ENCODE data around the gene KPRP. TPM values are rescaled to one million over a fixed set of nuclear protein-coding genes. Genes with fewer than 3 reads are reported as not detected.

KPRP gene
- total RNA-seq = 3.6 TPM

- peak; percentile 77 for ATAC-seq
Measured at GRCh38 chr1:152757747-152758146, at the start of gene KPRP. KPRP (plus strand) TSS chr1:152758025; CDS start chr1:152759589, 1,564 bp downstream.

- ATAC-seq = peak; percentile 77
Measured at GRCh38 chr1:152718238-152718637, 39.6 kb upstream of the KPRP start.

- ATAC-seq = no peak
Measured at GRCh38 chr1:152725261-152725660, 32.6 kb upstream of the KPRP start.

- no peak for ATAC-seq
Measured at GRCh38 chr1:152728986-152729385, 28.8 kb upstream of the KPRP start.

- no peak for ATAC-seq
Measured at GRCh38 chr1:152735648-152736047, 22.2 kb upstream of the KPRP start.

- ATAC-seq = no peak
Measured at GRCh38 chr1:152737997-152738396, 19.8 kb upstream of the KPRP start.

GRCh38 chr1:152739841-152740240 lies 18.0 kb upstream of the KPRP start:
- ATAC-seq = no peak

- no peak for ATAC-seq
Measured at GRCh38 chr1:152741656-152742055, 16.2 kb upstream of the KPRP start.

- peak; percentile 58 for ATAC-seq
Measured at GRCh38 chr1:152743371-152744145, 14.3 kb upstream of the KPRP start.

- ATAC-seq = peak; percentile 87
Measured at GRCh38 chr1:152745289-152745704, 12.5 kb upstream of the KPRP start.

GRCh38 chr1:152745765-152746444 lies 11.9 kb upstream of the KPRP start:
- ATAC-seq = no peak

- no peak for ATAC-seq
Measured at GRCh38 chr1:152747831-152748230, 10.0 kb upstream of the KPRP start.

- peak; percentile 94 for ATAC-seq
Measured at GRCh38 chr1:152752225-152752624, 5.6 kb upstream of the KPRP start.

- no peak for ATAC-seq
Measured at GRCh38 chr1:152753586-152753985, 4.2 kb upstream of the KPRP start.

- ATAC-seq = peak; percentile 76
Measured at GRCh38 chr1:152756872-152757271, 953 bp upstream of the KPRP start.

GRCh38 chr1:152758636-152759035 lies 811 bp downstream of the KPRP start:
- no peak for ATAC-seq

GRCh38 chr1:152759453-152760173 lies 1.8 kb downstream of the KPRP start:
- peak; percentile 73 for ATAC-seq

GRCh38 chr1:152760551-152761190 lies 2.8 kb downstream of the KPRP start:
- no peak for ATAC-seq

GRCh38 chr1:152761609-152762213 lies 3.9 kb downstream of the KPRP start:
- peak; percentile 33 for ATAC-seq

- ATAC-seq = peak; percentile 79
Measured at GRCh38 chr1:152768847-152769533, 11.2 kb downstream of the KPRP start.

- ATAC-seq = no peak
Measured at GRCh38 chr1:152770411-152770810, 12.6 kb downstream of the KPRP start.

- peak; percentile 74 for ATAC-seq
Measured at GRCh38 chr1:152774875-152775274, 17.1 kb downstream of the KPRP start, which contains the start of gene LCE1F. LCE1F (plus strand) TSS chr1:152775140; CDS start chr1:152776372, 1,232 bp downstream.

All from esophagus mucosa (tissue), 1 donor.